Right renal cortex interstitium (tissue), 3 donors: ENCODE data around the gene ZBTB2. TPM values are rescaled to one million over a fixed set of nuclear protein-coding genes. Genes with fewer than 3 reads are reported as not detected.
"Not testable (repeated sequence)": the region's sequence is repeated elsewhere in the genome, so short reads cannot be mapped to it uniquely, and the experiment has no call there.

Experiments
- DNase-seq, 3 donors: peaks; one replicate each; pipeline ENCODE4 v3.0.0-alpha.2; 2013; ENCODE audit warnings: low read depth in 3 of 3, low spot score in 2 of 3
- polyA plus RNA-seq, 3 donors: library from polyadenylated mRNA; unstranded; fragments of 120-200 nt; gene quantifications; one replicate each; pipeline ENCODE4 v1.2.1, GENCODE V29; 2013; ENCODE audit not compliant: insufficient read length in 3 of 3

The ZBTB2 gene
- polyA plus RNA-seq, 3 donors, result 16.9 to 19.0 (median 18.9) TPM

DNA sequence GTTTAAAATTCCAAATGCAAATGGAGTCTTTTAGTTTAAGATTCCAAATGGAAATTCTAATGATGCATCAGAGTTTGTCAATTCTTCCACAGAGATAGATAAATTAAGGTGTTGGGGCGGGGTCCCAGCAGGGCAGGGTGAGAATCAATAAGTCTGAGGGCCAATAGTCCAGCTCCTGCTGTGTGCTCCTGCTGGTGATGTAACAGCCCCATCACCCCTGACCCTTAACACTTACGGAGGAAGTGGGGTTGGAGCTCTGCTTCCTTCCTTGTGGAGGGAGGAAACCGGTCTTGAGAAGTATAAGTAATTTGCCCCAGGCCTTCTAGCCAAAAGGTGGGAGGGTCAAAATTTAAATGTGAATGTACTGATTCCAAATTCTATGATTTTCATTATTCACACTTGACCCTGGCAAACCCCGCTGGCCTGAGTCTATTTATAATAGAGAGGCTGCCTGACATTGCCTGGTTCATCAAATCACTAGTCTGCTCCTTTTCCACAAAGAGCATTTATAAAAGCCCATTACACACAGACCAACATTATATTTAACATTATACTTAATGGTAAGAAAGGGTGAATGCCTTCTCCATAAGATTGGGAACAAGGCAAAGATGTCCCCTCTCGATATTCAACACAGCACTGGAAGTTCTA, 17.2 kb downstream of the ZBTB2 start:
- no peak for DNase-seq

DNA sequence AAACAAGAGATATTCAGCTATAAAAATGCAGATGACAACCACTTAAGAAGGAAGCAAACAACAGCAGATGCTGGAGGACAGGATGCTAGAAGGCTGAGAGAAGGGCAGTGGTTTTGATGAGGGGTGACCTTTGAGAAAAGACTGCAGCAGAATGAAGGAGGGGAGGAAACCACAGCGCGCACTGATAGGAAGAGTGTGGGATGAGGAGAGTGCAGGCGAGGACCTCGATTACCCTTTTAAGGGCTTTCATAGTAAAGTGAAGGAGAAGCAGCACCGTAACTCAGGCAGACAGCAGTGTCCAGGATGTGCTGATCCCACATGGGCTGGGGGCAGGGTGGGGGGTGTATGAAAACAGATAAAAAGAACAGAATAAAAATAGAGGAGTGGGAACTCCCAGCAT, 19.2 kb downstream of the ZBTB2 start:
- DNase-seq, result no peak

DNA sequence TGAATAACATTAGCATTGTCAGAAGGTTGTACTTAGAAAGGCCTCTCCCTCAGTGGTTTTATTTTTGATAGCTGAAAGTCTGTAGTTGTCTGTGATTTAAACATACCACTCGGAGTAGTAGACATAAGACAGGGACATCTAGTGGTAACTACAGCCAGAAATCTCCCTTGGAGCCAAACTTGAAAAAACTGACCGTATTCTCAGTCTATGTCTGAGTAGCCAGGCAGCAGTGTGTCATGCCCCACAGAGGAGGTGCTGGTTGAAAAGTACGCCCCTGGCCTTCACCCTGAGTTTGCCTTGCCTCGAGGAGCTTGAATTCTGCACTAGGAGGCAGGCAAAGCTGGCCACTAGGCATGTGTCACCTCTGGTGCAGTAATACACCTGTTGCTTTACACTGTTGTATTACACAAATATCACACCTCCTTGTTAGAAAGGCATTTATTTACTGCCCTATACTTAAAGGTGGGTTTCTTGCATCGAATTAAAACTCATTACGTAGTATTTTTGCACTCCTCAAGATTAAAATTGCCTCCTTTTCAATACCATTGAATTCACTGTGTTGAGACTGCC, 20.8 kb downstream of the ZBTB2 start:
- no peak for DNase-seq

DNA sequence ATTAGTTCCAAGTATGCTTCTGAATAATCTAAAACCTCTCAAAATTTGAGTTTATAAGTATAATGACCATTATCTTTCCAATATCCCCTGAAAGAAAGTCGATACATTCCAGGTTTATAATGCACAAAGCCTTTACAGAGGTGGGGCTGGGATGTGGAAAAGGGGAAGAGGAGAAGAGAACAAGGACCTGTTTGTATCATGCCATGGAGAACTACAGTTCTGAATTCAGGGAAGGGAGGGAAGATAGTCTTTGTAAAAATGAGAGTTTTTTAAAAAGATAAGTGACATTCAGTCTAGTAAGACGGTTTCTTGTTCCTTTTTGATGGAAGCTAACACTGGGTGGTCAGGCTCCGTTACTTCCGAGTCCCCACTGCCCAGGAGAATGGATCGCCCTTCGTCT, 26.1 kb downstream of the ZBTB2 start:
- no peak for DNase-seq

DNA sequence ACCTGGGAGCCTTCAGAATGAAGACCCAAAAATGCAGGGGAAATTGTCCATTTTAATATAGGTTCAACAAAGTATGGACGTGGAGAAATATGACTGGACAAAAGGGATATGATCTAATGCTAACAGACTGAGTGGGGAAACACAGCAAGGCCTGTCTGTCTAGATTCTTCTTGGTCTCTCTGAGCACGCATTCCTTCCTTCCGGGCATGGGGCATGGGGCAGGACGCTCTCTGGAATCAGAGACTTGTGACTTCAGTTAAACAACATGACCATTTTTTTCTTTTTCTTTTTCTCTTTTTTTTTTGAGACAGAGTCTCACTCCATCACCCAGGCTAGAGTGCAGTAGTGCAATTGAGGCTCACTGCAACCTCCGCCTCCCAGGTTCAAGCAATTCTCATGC, 31.9 kb downstream of the ZBTB2 start:
- DNase-seq, result no peak

DNA sequence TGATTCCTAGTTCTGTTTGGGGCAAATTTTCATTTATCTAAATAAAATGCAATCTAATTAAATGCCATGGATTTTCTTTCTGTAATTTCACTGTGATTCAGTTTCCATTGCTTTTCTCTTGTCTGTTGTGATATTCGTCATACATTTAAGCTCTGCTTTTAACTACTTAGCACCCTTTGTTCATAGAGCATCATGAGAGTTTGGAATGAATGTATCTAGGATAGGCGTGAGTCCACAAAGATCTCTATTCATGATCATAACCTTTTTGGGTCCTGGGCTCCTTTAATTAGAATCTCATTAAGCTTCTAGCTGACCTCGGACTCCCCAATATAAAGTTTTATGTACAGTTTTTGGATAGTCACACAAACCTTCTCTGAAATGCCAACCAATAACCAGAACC, 32.9 kb downstream of the ZBTB2 start:
- DNase-seq, result no peak

DNA sequence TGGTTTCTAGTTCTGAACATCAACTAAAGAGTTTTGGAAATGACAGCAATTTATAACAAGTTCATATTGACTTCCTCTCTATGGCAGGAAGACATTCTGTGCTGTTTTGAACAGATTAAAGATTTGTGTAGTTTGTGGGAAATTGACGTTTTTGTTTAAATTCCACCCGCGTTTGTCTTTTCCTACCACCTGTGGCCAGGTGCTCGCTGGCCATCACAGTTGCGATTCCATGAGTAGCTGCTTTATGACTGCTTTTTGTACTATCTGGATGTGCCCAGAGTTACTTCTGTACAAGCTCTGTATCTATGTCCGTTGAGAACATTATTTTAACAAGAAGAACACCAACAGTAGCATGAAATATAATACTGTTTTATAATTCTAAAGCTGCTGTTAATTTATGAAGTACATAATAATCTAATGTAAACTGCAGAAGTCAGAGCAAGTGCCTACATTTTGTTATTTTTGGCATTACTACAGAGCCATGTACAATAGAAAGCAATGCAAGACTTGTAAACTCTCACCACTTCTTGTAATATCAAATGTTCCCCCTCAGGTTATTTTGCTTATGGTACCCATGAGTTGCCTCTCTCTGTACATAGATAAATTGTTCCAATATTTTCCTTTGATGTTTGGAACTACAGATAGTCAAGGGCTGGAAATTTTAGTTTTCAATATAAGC, 33.5 kb downstream of the ZBTB2 start:
- no peak for DNase-seq

DNA sequence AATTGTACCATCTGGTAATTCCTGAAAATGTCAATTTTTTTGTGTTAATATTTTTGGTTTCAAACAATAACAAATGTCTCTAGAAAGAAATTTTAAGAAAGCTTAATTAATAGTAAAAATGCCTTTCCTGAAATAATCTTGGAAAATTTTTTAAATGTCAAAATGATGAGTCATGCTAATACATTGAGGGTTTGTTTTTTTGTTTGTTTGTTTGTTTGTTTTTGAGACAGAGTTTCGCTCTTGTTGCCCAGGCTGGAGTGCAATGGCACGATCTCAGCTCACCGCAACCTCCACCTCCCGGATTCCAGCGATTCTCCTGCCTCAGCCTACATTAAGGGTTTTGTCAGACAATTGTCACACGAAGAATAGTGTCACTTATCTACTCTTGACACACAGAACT, 34.4 kb downstream of the ZBTB2 start:
- not testable (repeated sequence) for DNase-seq

DNA sequence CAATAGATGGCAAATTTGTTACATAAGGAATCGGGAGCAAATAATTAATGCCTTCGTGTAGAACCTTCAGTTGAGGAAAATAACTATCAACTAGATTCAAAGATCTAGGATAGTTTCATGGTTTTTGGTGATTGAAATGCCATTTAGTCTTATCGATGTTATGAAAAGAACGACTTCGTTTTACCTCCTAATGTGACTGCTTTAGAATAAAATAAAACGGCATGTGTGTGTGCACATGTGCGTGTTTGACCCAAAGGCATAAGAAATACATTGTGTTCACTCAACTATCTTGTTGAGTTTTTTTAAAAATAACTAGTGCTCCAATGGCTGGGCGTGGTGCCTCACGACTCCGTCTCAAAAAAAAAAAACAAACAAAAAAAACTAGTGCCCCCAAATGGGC, 37.6 kb downstream of the ZBTB2 start:
- no peak for DNase-seq

DNA sequence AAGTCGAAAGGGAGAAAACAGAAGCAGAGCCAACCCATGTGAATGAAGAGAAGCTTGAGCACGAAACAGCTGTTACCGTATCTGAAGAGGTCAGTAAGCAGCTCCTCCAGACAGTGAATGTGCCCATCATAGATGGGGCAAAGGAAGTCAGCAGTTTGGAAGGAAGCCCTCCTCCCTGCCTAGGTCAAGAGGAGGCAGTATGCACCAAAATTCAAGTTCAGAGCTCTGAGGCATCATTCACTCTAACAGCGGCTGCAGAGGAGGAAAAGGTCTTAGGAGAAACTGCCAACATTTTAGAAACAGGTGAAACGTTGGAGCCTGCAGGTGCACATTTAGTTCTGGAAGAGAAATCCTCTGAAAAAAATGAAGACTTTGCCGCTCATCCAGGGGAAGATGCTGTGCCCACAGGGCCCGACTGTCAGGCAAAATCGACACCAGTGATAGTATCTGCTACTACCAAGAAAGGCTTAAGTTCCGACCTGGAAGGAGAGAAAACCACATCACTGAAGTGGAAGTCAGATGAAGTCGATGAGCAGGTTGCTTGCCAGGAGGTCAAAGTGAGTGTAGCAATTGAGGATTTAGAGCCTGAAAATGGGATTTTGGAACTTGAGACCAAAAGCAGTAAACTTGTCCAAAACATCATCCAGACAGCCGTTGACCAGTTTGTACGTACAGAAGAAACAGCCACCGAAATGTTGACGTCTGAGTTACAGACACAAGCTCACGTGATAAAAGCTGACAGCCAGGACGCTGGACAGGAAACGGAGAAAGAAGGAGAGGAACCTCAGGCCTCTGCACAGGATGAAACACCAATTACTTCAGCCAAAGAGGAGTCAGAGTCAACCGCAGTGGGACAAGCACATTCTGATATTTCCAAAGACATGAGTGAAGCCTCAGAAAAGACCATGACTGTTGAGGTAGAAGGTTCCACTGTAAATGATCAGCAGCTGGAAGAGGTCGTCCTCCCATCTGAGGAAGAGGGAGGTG, 38.7 kb downstream of the ZBTB2 start:
- no peak for DNase-seq

DNA sequence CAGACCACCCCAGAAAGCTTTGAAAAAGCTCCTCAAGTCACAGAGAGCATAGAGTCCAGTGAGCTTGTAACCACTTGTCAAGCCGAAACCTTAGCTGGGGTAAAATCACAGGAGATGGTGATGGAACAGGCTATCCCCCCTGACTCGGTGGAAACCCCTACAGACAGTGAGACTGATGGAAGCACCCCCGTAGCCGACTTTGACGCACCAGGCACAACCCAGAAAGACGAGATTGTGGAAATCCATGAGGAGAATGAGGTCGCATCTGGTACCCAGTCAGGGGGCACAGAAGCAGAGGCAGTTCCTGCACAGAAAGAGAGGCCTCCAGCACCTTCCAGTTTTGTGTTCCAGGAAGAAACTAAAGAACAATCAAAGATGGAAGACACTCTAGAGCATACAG, 39.6 kb downstream of the ZBTB2 start:
- DNase-seq, result no peak

DNA sequence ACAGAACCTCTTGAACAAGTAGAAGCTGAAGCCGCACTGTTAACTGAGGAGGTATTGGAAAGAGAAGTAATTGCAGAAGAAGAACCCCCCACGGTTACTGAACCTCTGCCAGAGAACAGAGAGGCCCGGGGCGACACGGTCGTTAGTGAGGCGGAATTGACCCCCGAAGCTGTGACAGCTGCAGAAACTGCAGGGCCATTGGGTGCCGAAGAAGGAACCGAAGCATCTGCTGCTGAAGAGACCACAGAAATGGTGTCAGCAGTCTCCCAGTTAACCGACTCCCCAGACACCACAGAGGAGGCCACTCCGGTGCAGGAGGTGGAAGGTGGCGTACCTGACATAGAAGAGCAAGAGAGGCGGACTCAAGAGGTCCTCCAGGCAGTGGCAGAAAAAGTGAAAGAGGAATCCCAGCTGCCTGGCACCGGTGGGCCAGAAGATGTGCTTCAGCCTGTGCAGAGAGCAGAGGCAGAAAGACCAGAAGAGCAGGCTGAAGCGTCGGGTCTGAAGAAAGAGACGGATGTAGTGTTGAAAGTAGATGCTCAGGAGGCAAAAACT, 40.1 kb downstream of the ZBTB2 start:
- no peak for DNase-seq

DNA sequence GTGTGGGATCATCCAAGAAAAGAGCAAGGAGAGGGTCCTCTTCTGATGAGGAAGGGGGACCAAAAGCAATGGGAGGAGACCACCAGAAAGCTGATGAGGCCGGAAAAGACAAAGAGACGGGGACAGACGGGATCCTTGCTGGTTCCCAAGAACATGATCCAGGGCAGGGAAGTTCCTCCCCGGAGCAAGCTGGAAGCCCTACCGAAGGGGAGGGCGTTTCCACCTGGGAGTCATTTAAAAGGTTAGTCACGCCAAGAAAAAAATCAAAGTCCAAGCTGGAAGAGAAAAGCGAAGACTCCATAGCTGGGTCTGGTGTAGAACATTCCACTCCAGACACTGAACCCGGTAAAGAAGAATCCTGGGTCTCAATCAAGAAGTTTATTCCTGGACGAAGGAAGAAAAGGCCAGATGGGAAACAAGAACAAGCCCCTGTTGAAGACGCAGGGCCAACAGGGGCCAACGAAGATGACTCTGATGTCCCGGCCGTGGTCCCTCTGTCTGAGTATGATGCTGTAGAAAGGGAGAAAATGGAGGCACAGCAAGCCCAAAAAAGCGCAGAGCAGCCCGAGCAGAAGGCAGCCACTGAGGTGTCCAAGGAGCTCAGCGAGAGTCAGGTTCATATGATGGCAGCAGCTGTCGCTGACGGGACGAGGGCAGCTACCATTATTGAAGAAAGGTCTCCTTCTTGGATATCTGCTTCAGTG, 40.8 kb downstream of the ZBTB2 start:
- no peak for DNase-seq

DNA sequence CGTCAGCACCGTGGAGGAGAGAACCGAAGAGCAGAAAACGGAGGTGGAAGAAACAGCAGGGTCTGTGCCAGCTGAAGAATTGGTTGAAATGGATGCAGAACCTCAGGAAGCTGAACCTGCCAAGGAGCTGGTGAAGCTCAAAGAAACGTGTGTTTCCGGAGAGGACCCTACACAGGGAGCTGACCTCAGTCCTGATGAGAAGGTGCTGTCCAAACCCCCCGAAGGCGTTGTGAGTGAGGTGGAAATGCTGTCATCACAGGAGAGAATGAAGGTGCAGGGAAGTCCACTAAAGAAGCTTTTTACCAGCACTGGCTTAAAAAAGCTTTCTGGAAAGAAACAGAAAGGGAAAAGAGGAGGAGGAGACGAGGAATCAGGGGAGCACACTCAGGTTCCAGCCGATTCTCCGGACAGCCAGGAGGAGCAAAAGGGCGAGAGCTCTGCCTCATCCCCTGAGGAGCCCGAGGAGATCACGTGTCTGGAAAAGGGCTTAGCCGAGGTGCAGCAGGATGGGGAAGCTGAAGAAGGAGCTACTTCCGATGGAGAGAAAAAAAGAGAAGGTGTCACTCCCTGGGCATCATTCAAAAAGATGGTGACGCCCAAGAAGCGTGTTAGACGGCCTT, 41.6 kb downstream of the ZBTB2 start:
- no peak for DNase-seq

DNA sequence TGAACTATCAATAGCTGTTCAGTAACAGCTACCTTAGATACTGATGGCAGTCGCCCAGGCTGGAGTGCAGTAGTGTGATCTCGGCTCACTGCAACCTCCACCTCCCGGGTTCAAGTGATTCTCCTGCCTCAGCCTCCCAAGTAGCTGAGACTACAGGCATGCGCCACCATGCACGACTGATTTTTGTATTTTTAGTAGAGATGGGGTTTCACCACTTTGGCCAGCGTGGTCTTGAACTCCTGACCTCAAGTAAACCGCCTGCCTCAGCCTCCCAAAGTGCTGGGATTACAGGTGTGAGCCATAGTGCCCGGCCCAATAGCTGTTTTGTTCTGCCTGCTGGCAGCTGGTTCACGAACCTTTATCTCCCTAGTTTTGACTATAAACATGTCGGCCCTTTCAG, 48.6 kb downstream of the ZBTB2 start:
- DNase-seq, result not testable (repeated sequence)

DNA sequence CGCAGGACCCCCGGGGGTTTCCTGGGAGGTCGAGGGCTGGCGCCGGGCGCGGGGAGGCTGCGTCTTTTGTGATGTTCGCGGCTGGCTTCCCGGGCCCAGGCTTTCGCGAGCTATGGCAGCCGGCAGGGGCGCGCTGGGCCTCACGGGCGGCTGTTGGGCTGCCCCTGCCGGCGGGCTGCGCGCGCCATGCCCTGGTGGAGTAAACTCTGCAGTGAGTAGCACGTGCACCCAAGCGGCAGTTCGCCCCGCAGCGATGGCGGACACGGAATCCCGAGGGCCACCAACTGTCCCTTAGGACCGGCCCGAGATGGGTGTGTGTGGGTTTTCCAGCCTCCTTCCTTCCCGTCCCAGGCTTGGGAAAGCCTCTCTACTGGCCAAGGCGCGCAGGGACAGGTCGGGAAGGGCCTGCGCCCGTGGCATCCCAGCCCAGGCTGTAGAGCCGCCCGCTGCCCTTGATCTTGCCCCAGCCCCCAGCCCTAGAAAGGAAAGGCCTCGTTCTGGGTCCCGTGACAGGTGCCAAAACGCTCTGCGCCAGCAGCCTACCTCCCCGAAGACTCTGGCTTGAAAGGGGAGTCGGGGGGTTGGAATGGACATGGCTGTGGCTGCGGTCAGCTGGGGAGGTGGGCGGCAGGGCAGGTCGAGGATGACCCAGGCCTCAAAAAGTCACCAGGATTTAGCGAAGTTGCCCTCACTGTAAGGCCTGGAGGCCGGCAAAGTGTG, 49.7 kb downstream of the ZBTB2 start:
- no peak for DNase-seq

DNA sequence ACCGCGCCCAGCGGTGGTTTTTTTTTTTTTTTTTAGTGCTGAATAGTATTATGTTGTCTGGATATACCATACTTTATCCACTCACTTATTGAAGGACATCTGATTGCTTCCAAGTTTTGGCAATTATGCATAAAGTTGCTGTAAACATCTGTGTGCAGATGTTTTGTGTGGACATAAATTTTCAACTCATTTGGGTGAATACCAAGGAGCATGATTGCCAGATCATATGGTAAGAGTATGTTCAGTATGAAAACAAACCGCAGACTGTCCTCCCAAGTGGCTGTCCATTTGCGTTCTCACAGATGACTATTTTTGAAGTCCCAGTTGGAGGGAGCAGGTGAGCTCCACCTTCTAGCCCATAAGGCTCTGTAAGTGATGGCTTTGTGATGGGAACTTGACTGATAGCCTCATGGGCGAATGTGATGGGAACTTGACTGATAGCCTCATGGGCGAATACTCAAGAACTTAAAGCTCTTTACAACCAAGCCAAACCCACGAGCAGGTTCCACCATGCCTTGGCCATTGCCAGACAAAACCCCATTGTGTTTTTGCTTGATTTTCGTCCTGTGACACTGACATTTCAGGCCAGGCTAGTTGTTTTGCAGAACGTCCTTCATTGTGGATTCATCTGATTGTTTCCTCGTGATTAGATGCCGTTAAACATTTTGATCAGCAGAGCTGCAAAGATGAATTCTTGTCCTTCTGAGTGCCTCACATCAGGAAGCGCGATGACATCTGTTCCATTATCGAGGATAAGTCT, 51.0 kb downstream of the ZBTB2 start:
- no peak for DNase-seq

DNA sequence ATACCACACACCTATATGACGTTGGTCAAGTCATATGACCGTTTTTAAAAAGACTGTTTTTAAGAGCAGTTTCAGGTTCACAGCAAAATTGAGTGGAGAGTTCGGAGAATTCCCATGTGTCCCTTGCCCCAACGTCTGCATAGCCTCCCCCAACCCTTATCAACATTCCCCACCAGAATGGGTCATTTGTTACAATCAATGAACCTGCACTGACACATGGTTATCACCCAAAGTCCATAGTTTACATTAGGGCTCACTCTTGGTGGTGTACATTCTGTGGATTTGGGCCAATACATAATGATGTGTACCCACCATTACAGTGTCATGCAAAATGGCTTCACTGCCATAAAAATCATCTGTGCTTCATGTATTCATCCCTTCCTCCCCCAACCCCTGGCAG, 52.0 kb downstream of the ZBTB2 start:
- DNase-seq, result no peak
